Measurements from ENCODE around the gene COL25A1.
"Not testable (repeated sequence)": the region's sequence is repeated elsewhere in the genome, so short reads cannot be mapped to it uniquely, and the experiment has no call there.

The COL25A1 gene

GRCh38 chr4:108881986-108882385 is 420.5 kb downstream of the COL25A1 start:
- no peak for DNase-seq (ENCODE audit: low read depth in 3 of 3, low spot score in 1 of 3)

GRCh38 chr4:108881190-108881589 is 421.3 kb downstream of the COL25A1 start:
- DNase-seq (ENCODE audit: low read depth in 3 of 3, low spot score in 1 of 3): no peak

- no peak for DNase-seq (ENCODE audit: low read depth in 3 of 3, low spot score in 1 of 3)
Measured at GRCh38 chr4:108878806-108879205, 423.7 kb downstream of the COL25A1 start.

- no peak for DNase-seq (ENCODE audit: low read depth in 3 of 3, low spot score in 1 of 3)
Measured at GRCh38 chr4:108877821-108878220, 424.6 kb downstream of the COL25A1 start.

- DNase-seq (ENCODE audit: low read depth in 3 of 3, low spot score in 1 of 3): no peak
Measured at GRCh38 chr4:108874806-108875205, 427.7 kb downstream of the COL25A1 start.

GRCh38 chr4:108869970-108870369 is 432.5 kb downstream of the COL25A1 start:
- not testable (repeated sequence) for DNase-seq (ENCODE audit: low read depth in 3 of 3, low spot score in 1 of 3)

- no peak for DNase-seq (ENCODE audit: low read depth in 3 of 3, low spot score in 1 of 3)
Measured at GRCh38 chr4:108868606-108869227, 433.7 kb downstream of the COL25A1 start.

GRCh38 chr4:108867476-108867875 is 435.0 kb downstream of the COL25A1 start:
- DNase-seq (ENCODE audit: low read depth in 3 of 3, low spot score in 1 of 3): no peak

- DNase-seq (ENCODE audit: low read depth in 3 of 3, low spot score in 1 of 3): no peak
Measured at GRCh38 chr4:108861334-108861733, 441.1 kb downstream of the COL25A1 start.

GRCh38 chr4:108854786-108855185 is 447.7 kb downstream of the COL25A1 start:
- no peak for DNase-seq (ENCODE audit: low read depth in 3 of 3, low spot score in 1 of 3)

GRCh38 chr4:108852691-108853090 is 449.8 kb downstream of the COL25A1 start:
- no peak for DNase-seq (ENCODE audit: low read depth in 3 of 3, low spot score in 1 of 3)

- no peak for DNase-seq (ENCODE audit: low read depth in 3 of 3, low spot score in 1 of 3)
Measured at GRCh38 chr4:108851366-108851765, 451.1 kb downstream of the COL25A1 start.

GRCh38 chr4:108850219-108850649 is 452.2 kb downstream of the COL25A1 start:
- DNase-seq (ENCODE audit: low read depth in 3 of 3, low spot score in 1 of 3): no peak

GRCh38 chr4:108849611-108850168 is 452.8 kb downstream of the COL25A1 start:
- DNase-seq (ENCODE audit: low read depth in 3 of 3, low spot score in 1 of 3): no peak

GRCh38 chr4:108846568-108846967 is 455.9 kb downstream of the COL25A1 start:
- no peak for DNase-seq (ENCODE audit: low read depth in 3 of 3, low spot score in 1 of 3)

GRCh38 chr4:108840426-108840975 is 462.0 kb downstream of the COL25A1 start:
- no peak for DNase-seq (ENCODE audit: low read depth in 3 of 3, low spot score in 1 of 3)

GRCh38 chr4:108839333-108839732 is 463.1 kb downstream of the COL25A1 start:
- DNase-seq (ENCODE audit: low read depth in 3 of 3, low spot score in 1 of 3): no peak

- DNase-seq (ENCODE audit: low read depth in 3 of 3, low spot score in 1 of 3): no peak
Measured at GRCh38 chr4:108838451-108838850, 464.0 kb downstream of the COL25A1 start.

GRCh38 chr4:108834835-108835384 is 467.5 kb downstream of the COL25A1 start:
- no peak for DNase-seq (ENCODE audit: low read depth in 3 of 3, low spot score in 1 of 3)

GRCh38 chr4:108834166-108834834 is 468.2 kb downstream of the COL25A1 start:
- no peak for DNase-seq (ENCODE audit: low read depth in 3 of 3, low spot score in 1 of 3)

GRCh38 chr4:108833046-108833445 is 469.4 kb downstream of the COL25A1 start:
- no peak for DNase-seq (ENCODE audit: low read depth in 3 of 3, low spot score in 1 of 3)

- no peak for DNase-seq (ENCODE audit: low read depth in 3 of 3, low spot score in 1 of 3)
Measured at GRCh38 chr4:108831886-108832285, 470.6 kb downstream of the COL25A1 start.

Data from stimulated activated CD4-positive, alpha-beta T cell treated with anti-CD3 and anti-CD28 coated beads, TNF-alpha, amount 100 ng/mL, for 1 hour (primary cell).